HepG2 (cell line): ENCODE results near the gene STX12. TPM values are rescaled to one million over a fixed set of nuclear protein-coding genes. Genes with fewer than 3 reads are reported as not detected.

Experiments
- ATF4 ChIP-seq, 2 experiments: fragments of 450-650 bp in 1 of 2; sonication (generic) in 1 of 2; formaldehyde crosslinking; IDR thresholded peaks; 2 replicates each; pipeline versions ENCODE4 v1.5.0 to v1.8.0; 2020 to 2022; ENCODE audit warnings: mild to moderate bottlenecking in 1 of 2, missing genetic modification reagents in 1 of 2
- HDAC1 ChIP-seq: sonication (generic); formaldehyde crosslinking; IDR thresholded peaks from 2 replicates; pipeline ENCODE4 v1.5.1; 2020; ENCODE audit warnings: mild to moderate bottlenecking, missing genetic modification reagents
- MAFK ChIP-seq, 2 experiments: IDR thresholded peaks in 1 of 2; conservative IDR thresholded peaks in 1 of 2; 2 replicates each; pipeline ENCODE4 v1.6.1; 2011; ENCODE audit warnings: improper control_type of control experiment in 2 of 2, low read length in 2 of 2
- MAX ChIP-seq: IDR thresholded peaks from 2 replicates; pipeline ENCODE4 v1.6.1; 2012; ENCODE audit warnings: inconsistent platforms
- NFYB ChIP-seq: sonication (generic); formaldehyde crosslinking; IDR thresholded peaks from 2 replicates; pipeline ENCODE4 v1.4.0; 2020; ENCODE audit warnings: missing genetic modification reagents
- NR2F2 ChIP-seq: IDR thresholded peaks from 2 replicates; pipeline ENCODE4 v1.6.1; 2012; ENCODE audit warnings: low read depth, inconsistent platforms, borderline replicate concordance
- POGK ChIP-seq: sonication (generic); formaldehyde crosslinking; conservative IDR thresholded peaks from 2 replicates; pipeline ENCODE4 v1.8.0; 2022; ENCODE audit warnings: mild to moderate bottlenecking, moderate library complexity, missing genetic modification reagents
- PREB ChIP-seq: sonication (generic); formaldehyde crosslinking; IDR thresholded peaks from 2 replicates; pipeline ENCODE4 v1.4.0; 2020; ENCODE audit warnings: missing genetic modification reagents
- RARG ChIP-seq: sonication (generic); formaldehyde crosslinking; IDR thresholded peaks from 2 replicates; pipeline ENCODE4 v1.4.0; 2020; ENCODE audit warnings: low read depth, mild to moderate bottlenecking, missing genetic modification reagents
- RBFOX2 ChIP-seq: fragments of 200-400 bp; formaldehyde crosslinking; IDR thresholded peaks from 2 replicates; pipeline ENCODE4 v1.6.1; 2017; ENCODE audit warnings: low read depth, mild to moderate bottlenecking, low read length
- RELA ChIP-seq: sonication (generic); formaldehyde crosslinking; IDR thresholded peaks from 2 replicates; pipeline ENCODE4 v1.4.0; 2020; ENCODE audit warnings: missing genetic modification reagents
- SAP130 ChIP-seq: IDR thresholded peaks from 2 replicates; pipeline ENCODE4 v1.6.1; 2016; ENCODE audit warnings: low read depth
- THRA ChIP-seq: sonication (generic); formaldehyde crosslinking; IDR thresholded peaks from 2 replicates; pipeline ENCODE4 v1.4.0; 2020; ENCODE audit warnings: missing genetic modification reagents, borderline replicate concordance
- ZNF180 ChIP-seq: sonication (generic); formaldehyde crosslinking; IDR thresholded peaks from 2 replicates; pipeline ENCODE4 v1.4.0; 2020; ENCODE audit warnings: low read depth, missing genetic modification reagents, borderline replicate concordance
- ZNF562 ChIP-seq: sonication (generic); formaldehyde crosslinking; IDR thresholded peaks from 2 replicates; pipeline ENCODE4 v1.8.0; 2022; ENCODE audit warnings: missing genetic modification reagents, borderline replicate concordance
- ZNF563 ChIP-seq: sonication (generic); formaldehyde crosslinking; IDR thresholded peaks from 2 replicates; pipeline ENCODE4 v1.8.0; 2022; ENCODE audit warnings: mild to moderate bottlenecking, moderate library complexity, missing genetic modification reagents
- ZNF772 ChIP-seq: sonication (generic); formaldehyde crosslinking; IDR thresholded peaks from 2 replicates; pipeline ENCODE4 v1.5.0; 2020; ENCODE audit warnings: mild to moderate bottlenecking, missing genetic modification reagents
- ZSCAN12 ChIP-seq: sonication (generic); formaldehyde crosslinking; IDR thresholded peaks from 2 replicates; pipeline ENCODE4 v1.9.0; 2021; ENCODE audit warnings: mild to moderate bottlenecking, missing genetic modification reagents
- polyA plus RNA-seq, 8 experiments: library from polyadenylated mRNA; depleted of rRNA in 3 of 8; stranded (reverse) in 7 of 8; unstranded in 1 of 8; fragments of >200 nt; fragmentation: Illumina TruSeq in 4 of 8; extraction: Trizol in 4 of 8; gene quantifications; 2 replicates each; pipeline versions ENCODE4 v1.2.1 to v1.2.3, GENCODE V29; 2011 to 2016; ENCODE audit warnings: low read depth in 4 of 8, missing spikeins in 1 of 8, mixed read lengths in 1 of 8; ENCODE audit not compliant: insufficient read depth in 1 of 8
- total RNA-seq, 5 experiments: library from RNA; depleted of rRNA; stranded (reverse); fragments of >200 nt; fragmentation: Illumina TruSeq; extraction: Trizol; gene quantifications; 2 replicates each; pipeline ENCODE4 v1.2.3, GENCODE V29; 2016; ENCODE audit warnings: low read depth in 1 of 5
- TF ChIP-seq, protein P1 (sequence below): sonication (generic); formaldehyde crosslinking; IDR thresholded peaks from 2 replicates; pipeline ENCODE4 v1.8.1; 2023; ENCODE audit warnings: missing genetic modification reagents, inconsistent platforms, borderline replicate concordance
- TF ChIP-seq, protein P2 (sequence below): IDR thresholded peaks from 2 replicates; pipeline ENCODE4 v1.6.1; 2016; ENCODE audit warnings: low read depth

STX12 gene
- total and polyA plus RNA-seq, 2 of the 13 experiments (the other 11 are each of a cell fraction or from before 2014, with no cell fraction given), result 9.0 to 19.7 TPM

DNA sequence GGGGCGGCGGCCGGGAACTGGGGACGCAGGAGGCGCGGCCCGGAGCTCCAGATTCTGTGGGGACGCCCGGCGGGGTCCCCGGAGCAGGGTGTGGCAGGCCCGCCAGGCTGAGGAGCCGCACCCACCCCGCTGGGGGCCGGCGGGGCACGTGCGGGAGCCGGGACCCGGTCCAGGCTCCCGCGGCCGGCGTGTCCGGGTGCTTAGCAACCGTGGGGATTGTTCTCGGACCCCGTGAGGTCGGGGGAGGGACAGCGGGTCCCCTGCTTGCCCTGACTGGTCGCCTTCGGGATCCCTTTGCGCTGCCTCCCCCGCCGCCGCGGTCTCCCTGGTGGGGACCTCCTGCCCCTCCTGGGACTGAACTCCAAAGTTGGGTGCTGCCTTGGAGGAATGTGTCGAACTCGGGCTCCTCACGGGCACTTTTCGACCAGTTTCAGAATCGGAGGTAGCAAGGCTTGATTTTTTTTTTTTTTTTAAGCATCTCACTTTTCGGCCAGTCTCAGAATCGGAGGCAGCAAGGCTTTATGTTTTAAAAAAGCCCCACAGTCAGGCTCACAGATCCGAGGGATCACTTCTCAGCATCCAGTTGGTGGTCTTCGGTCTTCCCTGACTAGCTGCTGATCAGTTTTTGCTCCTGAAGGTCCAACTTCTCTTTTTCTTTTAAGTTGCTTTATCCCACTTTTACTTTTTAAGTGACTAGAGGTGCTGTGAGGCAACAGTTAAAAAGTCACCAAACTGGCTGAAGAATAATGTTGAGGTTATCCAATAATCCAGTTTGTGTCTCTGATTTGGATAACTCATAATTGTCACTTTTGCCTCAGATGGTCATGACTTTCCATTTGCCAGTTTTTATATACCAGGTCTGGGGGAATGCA is 46.6 kb upstream of the STX12 start (continued):
- TF ChIP-seq, protein P1, sequence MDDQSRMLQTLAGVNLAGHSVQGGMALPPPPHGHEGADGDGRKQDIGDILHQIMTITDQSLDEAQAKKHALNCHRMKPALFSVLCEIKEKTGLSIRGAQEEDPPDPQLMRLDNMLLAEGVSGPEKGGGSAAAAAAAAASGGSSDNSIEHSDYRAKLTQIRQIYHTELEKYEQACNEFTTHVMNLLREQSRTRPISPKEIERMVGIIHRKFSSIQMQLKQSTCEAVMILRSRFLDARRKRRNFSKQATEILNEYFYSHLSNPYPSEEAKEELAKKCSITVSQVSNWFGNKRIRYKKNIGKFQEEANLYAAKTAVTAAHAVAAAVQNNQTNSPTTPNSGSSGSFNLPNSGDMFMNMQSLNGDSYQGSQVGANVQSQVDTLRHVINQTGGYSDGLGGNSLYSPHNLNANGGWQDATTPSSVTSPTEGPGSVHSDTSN (CRISPR knock-in tag), result no peak
- TF ChIP-seq NFYB (CRISPR knock-in tag) (no peak), ZNF563 (CRISPR knock-in tag) (no peak), SAP130 (peak; percentile 2; the same call in 1 of the 2 replicates), NR2F2 (no peak), HDAC1 (CRISPR knock-in tag) (peak; percentile 11; the same call in 1 of the 2 replicates), THRA (CRISPR knock-in tag) (no peak), ZNF562 (CRISPR knock-in tag) (0 out of 2 replicates have a peak, but pooled peaks have one; percentile 28), PREB (CRISPR knock-in tag) (no peak), RBFOX2 (peak; percentile 36), RARG (CRISPR knock-in tag) (no peak), ZNF772 (CRISPR knock-in tag) (no peak), POGK (CRISPR knock-in tag) (no peak), ZNF180 (CRISPR knock-in tag) (no peak), MAFK (conservative IDR thresholded peaks at IDR 0.05 in 1 of 2, IDR thresholded peaks at IDR 0.05 in 1 of 2; ENCODE audit: low read length in 2 of 2) (no peak), ATF4 (CRISPR knock-in tag; IDR thresholded peaks at IDR 0.05) (0 out of 4 replicates have a peak, but pooled peaks of 1 of the 2 experiments have one; percentile 19), RELA (CRISPR knock-in tag) (0 out of 2 replicates have a peak, but pooled peaks have one; percentile 16), MAX (no peak), ZSCAN12 (CRISPR knock-in tag) (no peak)
- TF ChIP-seq, protein P2, sequence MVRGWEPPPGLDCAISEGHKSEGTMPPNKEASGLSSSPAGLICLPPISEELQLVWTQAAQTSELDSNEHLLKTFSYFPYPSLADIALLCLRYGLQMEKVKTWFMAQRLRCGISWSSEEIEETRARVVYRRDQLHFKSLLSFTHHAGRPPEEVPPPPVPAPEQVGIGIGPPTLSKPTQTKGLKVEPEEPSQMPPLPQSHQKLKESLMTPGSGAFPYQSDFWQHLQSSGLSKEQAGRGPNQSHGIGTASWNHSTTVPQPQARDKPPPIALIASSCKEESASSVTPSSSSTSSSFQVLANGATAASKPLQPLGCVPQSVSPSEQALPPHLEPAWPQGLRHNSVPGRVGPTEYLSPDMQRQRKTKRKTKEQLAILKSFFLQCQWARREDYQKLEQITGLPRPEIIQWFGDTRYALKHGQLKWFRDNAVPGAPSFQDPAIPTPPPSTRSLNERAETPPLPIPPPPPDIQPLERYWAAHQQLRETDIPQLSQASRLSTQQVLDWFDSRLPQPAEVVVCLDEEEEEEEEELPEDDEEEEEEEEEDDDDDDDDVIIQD (CRISPR knock-in tag), result no peak
